Measurements from ENCODE around the gene SPAG8.

The SPAG8 gene

DNA sequence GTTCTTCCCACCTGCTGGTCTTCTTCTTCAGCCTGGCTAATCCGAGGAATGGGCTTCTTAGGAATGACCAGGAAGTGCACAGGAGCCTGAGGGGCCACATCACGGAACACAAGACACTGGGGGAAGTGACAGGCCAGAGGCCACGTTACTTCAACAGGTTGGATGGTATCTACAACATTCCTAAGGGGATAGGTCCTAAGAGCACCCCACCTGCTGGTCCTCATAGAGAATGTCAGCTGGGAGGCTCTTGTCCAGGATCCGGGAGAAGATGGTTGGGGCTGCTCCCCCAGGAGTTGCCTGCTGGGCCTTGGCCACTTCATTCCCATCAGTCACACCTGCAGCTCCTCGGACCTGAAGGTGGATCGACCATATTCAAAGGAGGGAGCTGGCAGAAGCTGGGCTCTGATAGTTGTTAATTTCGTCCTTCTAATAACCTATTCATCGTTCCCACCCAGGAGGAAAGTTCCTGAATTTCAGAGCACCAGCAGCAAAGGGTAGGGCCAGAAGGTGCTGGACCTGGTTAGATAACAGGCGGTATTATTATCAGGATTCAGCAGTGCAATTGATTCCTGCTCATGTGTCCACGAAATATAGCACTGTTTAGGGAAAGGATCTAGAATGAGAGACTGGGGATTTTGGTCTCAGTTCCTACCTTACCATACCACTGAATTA, 1.5 kb upstream of the SPAG8 start:
- TF ChIP-seq, protein P1, sequence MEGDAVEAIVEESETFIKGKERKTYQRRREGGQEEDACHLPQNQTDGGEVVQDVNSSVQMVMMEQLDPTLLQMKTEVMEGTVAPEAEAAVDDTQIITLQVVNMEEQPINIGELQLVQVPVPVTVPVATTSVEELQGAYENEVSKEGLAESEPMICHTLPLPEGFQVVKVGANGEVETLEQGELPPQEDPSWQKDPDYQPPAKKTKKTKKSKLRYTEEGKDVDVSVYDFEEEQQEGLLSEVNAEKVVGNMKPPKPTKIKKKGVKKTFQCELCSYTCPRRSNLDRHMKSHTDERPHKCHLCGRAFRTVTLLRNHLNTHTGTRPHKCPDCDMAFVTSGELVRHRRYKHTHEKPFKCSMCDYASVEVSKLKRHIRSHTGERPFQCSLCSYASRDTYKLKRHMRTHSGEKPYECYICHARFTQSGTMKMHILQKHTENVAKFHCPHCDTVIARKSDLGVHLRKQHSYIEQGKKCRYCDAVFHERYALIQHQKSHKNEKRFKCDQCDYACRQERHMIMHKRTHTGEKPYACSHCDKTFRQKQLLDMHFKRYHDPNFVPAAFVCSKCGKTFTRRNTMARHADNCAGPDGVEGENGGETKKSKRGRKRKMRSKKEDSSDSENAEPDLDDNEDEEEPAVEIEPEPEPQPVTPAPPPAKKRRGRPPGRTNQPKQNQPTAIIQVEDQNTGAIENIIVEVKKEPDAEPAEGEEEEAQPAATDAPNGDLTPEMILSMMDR (IDR thresholded peaks at IDR 0.05; ENCODE audit: control insufficient read depth, extremely low read depth, insufficient read depth) = peak; percentile 29; the same call in 1 of the 2 replicates
- DNase-seq (ENCODE audit: low read depth) = no peak
- H3K4me3 ChIP-seq (ENCODE audit: low read depth, low read length) = peak overlapping the region; percentile 83

DNA sequence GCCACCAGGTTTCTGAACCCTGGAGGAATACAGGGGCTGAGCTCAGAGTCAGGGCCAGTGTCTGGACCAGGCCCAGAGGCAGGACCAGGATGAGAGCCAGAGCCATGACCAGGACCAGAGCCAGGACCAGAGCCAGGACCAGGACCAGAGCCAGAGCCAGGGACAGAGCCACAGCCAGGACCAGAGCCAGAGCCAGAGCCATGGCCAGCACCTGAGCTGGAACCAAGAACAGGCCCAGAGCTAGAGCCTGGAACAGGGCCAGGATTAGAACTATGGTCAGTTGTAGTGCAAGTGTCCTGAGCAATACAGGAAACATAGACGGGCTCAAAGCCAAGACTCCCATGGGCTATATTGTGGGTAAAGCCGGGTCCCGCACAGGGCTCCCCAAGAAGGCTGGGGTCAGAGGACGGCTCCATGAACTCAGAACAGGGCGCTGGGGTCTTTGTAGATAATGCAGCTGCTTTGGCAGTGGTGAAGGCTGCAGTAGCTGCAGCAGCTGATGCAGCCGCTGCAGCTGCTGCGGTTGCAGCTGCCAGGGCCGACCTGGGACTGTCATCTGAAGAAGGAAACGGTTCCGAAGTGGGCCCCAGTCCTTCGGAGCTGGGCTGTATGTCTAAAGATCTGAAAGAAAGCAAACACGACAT, 559 bp downstream of the SPAG8 start:
- TF ChIP-seq, protein P1 (IDR thresholded peaks at IDR 0.05; ENCODE audit: control insufficient read depth, extremely low read depth, insufficient read depth) = no peak
- DNase-seq (ENCODE audit: low read depth) = no peak
- H3K4me3 ChIP-seq (ENCODE audit: low read depth, low read length) = peak overlapping the region; percentile 46

GRCh38 chr9:35810122-35810521, 1.9 kb downstream of the SPAG8 start:
- no peak for DNase-seq (ENCODE audit: low read depth)
- no peak overlapping the region for H3K4me3 ChIP-seq (ENCODE audit: low read depth, low read length)
- TF ChIP-seq, protein P1 (IDR thresholded peaks at IDR 0.05; ENCODE audit: control insufficient read depth, extremely low read depth, insufficient read depth) = no peak

- H3K4me3 ChIP-seq (ENCODE audit: low read depth, low read length) = no peak overlapping the region
- no peak for DNase-seq (ENCODE audit: low read depth)
- TF ChIP-seq, protein P1 (IDR thresholded peaks at IDR 0.05; ENCODE audit: control insufficient read depth, extremely low read depth, insufficient read depth) = no peak
Measured at GRCh38 chr9:35808433-35808832, 3.6 kb downstream of the SPAG8 start.

DNA sequence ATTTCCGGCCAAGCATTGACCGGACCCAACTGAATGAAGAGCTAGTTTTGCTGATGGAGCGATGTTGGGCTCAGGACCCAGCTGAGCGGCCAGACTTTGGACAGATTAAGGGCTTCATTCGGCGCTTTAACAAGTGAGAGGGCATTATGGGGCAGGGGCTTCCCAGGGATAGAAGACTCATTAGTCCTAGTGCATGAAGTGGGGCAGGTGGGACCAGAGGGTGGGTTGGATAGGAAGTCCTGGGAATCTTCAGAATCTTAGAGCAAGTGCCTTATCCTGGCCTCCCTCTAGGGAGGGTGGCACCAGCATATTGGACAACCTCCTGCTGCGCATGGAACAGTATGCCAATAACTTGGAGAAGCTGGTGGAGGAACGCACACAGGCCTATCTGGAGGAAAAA, 6.0 kb downstream of the SPAG8 start:
- no peak overlapping the region for H3K4me3 ChIP-seq (ENCODE audit: low read depth, low read length)
- DNase-seq (ENCODE audit: low read depth) = no peak
- TF ChIP-seq, protein P1 (IDR thresholded peaks at IDR 0.05; ENCODE audit: control insufficient read depth, extremely low read depth, insufficient read depth) = no peak

DNA sequence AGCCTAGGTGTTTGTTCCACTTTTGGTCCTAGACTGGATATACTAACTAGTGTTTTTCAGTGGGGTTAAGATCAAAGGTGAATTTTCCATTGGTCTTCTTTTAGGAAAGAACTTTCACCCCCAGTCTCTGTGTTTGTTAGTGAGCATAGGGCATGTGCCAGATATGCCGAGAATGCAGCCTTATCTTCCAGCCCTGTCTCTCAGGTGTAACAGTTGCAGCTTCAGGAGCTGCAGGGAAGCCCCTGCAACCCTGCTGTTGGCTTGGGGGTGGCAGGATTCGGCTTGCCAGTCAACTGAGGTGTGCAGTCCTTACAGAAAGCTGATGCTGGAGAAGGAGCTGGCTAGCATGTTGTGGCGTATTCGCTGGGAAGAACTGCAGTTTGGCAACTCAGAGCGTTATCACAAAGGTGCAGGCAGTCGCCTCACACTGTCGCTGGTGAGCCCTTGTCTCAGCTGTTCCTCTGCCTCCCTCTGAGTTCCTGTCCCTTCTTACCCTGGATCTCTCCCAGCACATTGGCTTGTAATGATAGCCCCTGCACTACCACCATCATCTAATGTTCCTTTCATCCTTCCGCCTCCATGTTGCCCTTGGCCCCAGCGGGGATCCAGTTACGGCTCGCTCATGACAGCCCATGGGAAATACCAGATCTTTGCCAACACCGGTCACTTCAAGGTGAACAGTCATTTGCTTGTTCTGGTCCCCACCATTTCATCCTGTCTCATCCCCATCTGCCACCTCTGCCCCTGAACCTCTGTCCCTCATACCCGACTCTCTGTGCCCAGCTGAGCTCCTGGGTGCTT, 10.5 kb downstream of the SPAG8 start:
- no peak overlapping the region for H3K4me3 ChIP-seq (ENCODE audit: low read depth, low read length)
- DNase-seq (ENCODE audit: low read depth) = no peak
- TF ChIP-seq, protein P1 (IDR thresholded peaks at IDR 0.05; ENCODE audit: control insufficient read depth, extremely low read depth, insufficient read depth) = no peak

Data from LNCaP clone FGC (cell line).